Astrocyte (in vitro differentiated cells and primary cell): Measurements from ENCODE around the gene ATP6V1B1. TPM values are rescaled to one million over a fixed set of nuclear protein-coding genes. Genes with fewer than 3 reads are reported as not detected.

Experiments used
- DNase-seq: peaks from one replicate; pipeline ENCODE4 v3.0.0-alpha.2; 2010; ENCODE audit warnings: low read depth
- FAIRE-seq: peaks from 2 replicates; lab custom pipeline; 2011; peaks lifted over from hg19 to GRCh38; lab: Jason Lieb, UNC
- H2AFZ ChIP-seq: 2 replicates; pipeline ENCODE4 v1.6.0; 2012; ENCODE audit warnings: low read depth, low read length, inconsistent platforms
- H3K27ac ChIP-seq: 2 replicates; pipeline ENCODE4 v1.5.1; 2011; ENCODE audit warnings: low read depth, low read length, inconsistent platforms
- H3K27me3 ChIP-seq: 2 replicates; pipeline ENCODE4 v1.6.0; 2011; ENCODE audit warnings: low read length, inconsistent platforms; ENCODE audit not compliant: insufficient read depth
- H3K36me3 ChIP-seq: 2 replicates; pipeline ENCODE4 v1.5.1; 2011; ENCODE audit warnings: low read length, inconsistent platforms; ENCODE audit not compliant: insufficient read depth
- H3K4me1 ChIP-seq: 2 replicates; pipeline ENCODE4 v1.5.1; 2011; ENCODE audit warnings: low read length, inconsistent platforms; ENCODE audit not compliant: insufficient read depth
- H3K4me2 ChIP-seq: 2 replicates; pipeline ENCODE4 v1.6.0; 2012; ENCODE audit warnings: low read length, inconsistent platforms
- H3K4me3 ChIP-seq: 2 replicates; pipeline ENCODE4 v1.5.1; 2011; ENCODE audit warnings: low read depth, mild to moderate bottlenecking, low read length, inconsistent platforms; ENCODE audit not compliant: insufficient read depth
- H3K79me2 ChIP-seq: 2 replicates; pipeline ENCODE4 v1.6.0; 2012; ENCODE audit warnings: mild to moderate bottlenecking, low read length, inconsistent platforms; ENCODE audit not compliant: insufficient read depth
- H3K9ac ChIP-seq: 2 replicates; pipeline ENCODE4 v1.6.0; 2012; ENCODE audit warnings: mild to moderate bottlenecking, low read length, inconsistent platforms
- H3K9me3 ChIP-seq: 2 replicates; pipeline ENCODE4 v1.5.1; 2012; ENCODE audit warnings: low read depth, mild to moderate bottlenecking, low read length, inconsistent platforms; ENCODE audit not compliant: insufficient read depth
- H4K20me1 ChIP-seq: 2 replicates; pipeline ENCODE4 v1.6.0; 2012; ENCODE audit warnings: low read length, inconsistent platforms; ENCODE audit not compliant: insufficient read depth
- H3K27ac Mint-ChIP-seq: one replicate; pipeline ENCODE4 v1.8.0; 2021; ENCODE audit warnings: mild to moderate bottlenecking, mixed read lengths; ENCODE audit not compliant: unreplicated experiment
- H3K27me3 Mint-ChIP-seq: one replicate; pipeline ENCODE4 v1.8.0; 2021; ENCODE audit warnings: low read depth, mixed read lengths; ENCODE audit not compliant: unreplicated experiment
- H3K36me3 Mint-ChIP-seq: one replicate; pipeline ENCODE4 v1.8.0; 2021; ENCODE audit warnings: low read depth, mixed read lengths; ENCODE audit not compliant: unreplicated experiment
- H3K4me1 Mint-ChIP-seq: one replicate; pipeline ENCODE4 v1.8.0; 2021; ENCODE audit warnings: low read depth, mixed read lengths; ENCODE audit not compliant: unreplicated experiment
- H3K4me3 Mint-ChIP-seq: one replicate; pipeline ENCODE4 v1.8.0; 2021; ENCODE audit warnings: mild to moderate bottlenecking, moderate library complexity, mixed read lengths; ENCODE audit not compliant: unreplicated experiment
- H3K9me3 Mint-ChIP-seq: one replicate; pipeline ENCODE4 v1.8.0; 2021; ENCODE audit warnings: mild to moderate bottlenecking, mixed read lengths; ENCODE audit not compliant: unreplicated experiment
- EZH2 ChIP-seq: IDR thresholded peaks from 2 replicates; pipeline ENCODE4 v1.6.1; 2012; ENCODE audit warnings: mild to moderate bottlenecking, low read length, inconsistent platforms; ENCODE audit not compliant: insufficient read depth
- total RNA-seq: library from RNA; stranded (reverse); gene quantifications from 2 replicates; pipeline ENCODE4 v1.2.1, GENCODE V29; 2021
- TF ChIP-seq, protein P1 (sequence below): IDR thresholded peaks from 2 replicates; pipeline ENCODE4 v1.5.1; 2011; ENCODE audit warnings: low read depth, mild to moderate bottlenecking, inconsistent platforms, low read length, moderate library complexity; ENCODE audit not compliant: insufficient read depth

ATP6V1B1 gene
- total RNA-seq, 1 donor from 2014 or later = not detected

DNA sequence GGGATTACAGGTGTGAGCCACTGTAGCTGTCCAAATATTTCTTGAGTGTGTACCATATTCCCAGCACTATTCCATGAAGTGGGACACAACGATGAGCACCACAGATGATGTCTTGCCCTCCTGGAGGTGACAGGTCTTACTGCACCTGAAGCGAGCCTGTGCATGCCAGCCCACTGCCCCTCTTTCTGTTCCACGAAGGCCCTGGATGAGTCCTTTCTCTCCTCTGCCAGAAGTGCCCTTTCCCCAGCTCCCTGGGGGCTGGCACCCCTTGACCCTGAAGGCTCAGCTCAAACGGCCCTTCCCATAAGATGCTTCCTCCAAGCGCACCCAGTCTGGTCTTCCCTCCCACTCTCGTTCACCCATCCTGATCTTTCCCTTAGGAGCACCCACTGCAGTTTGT lies 5.5 kb downstream of the ATP6V1B1 start:
- H3K4me2 ChIP-seq = no peak overlapping the region
- no peaks in the 10 kb centered on the region for H4K20me1 ChIP-seq
- no peak overlapping the region for H3K4me3 ChIP-seq
- H3K27me3 ChIP-seq = peaks cover 9% of the 10 kb centered on the region
- no peak overlapping the region for H3K9ac ChIP-seq
- H3K79me2 ChIP-seq = no peaks in the 10 kb centered on the region
- Mint-ChIP-seq H3K27ac (no peak overlapping the region), H3K36me3 (peaks cover 3% of the 10 kb centered on the region), H3K9me3 (no peaks in the 10 kb centered on the region), H3K27me3 (peaks cover 69% of the 10 kb centered on the region), H3K4me1 (peaks cover 24% of the 10 kb centered on the region), H3K4me3 (no peak overlapping the region)
- TF ChIP-seq, protein P1, sequence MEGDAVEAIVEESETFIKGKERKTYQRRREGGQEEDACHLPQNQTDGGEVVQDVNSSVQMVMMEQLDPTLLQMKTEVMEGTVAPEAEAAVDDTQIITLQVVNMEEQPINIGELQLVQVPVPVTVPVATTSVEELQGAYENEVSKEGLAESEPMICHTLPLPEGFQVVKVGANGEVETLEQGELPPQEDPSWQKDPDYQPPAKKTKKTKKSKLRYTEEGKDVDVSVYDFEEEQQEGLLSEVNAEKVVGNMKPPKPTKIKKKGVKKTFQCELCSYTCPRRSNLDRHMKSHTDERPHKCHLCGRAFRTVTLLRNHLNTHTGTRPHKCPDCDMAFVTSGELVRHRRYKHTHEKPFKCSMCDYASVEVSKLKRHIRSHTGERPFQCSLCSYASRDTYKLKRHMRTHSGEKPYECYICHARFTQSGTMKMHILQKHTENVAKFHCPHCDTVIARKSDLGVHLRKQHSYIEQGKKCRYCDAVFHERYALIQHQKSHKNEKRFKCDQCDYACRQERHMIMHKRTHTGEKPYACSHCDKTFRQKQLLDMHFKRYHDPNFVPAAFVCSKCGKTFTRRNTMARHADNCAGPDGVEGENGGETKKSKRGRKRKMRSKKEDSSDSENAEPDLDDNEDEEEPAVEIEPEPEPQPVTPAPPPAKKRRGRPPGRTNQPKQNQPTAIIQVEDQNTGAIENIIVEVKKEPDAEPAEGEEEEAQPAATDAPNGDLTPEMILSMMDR = no peak
- no peak for TF ChIP-seq EZH2
- FAIRE-seq (no peak), DNase-seq (no peak)
- H3K4me1 ChIP-seq = peaks cover 4% of the 10 kb centered on the region
- H3K36me3 ChIP-seq = no peaks in the 10 kb centered on the region
- no peak overlapping the region for H3K27ac ChIP-seq
- no peak overlapping the region for H2AFZ ChIP-seq
- no peaks in the 10 kb centered on the region for H3K9me3 ChIP-seq

DNA sequence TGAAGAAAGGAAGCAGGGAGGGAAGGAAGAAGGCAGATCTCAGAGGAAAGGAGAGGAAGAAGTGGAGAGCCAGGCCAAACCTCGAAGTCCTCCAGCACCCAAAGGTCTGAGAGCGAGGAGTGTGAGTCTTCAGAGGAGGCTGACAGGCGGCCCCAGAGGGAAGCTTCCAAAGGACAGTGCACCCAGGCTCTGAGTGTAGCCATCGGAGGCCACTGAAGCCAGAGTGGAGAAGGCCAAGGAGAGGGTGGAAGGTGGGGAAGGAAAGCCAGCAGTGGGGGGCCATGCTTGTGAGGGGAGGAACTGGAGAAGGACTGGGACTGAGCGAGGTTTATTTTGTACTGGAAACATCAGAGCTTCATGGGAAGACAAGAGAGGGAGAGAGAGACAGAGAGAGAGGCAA lies 6.0 kb downstream of the ATP6V1B1 start:
- H3K36me3 Mint-ChIP-seq = peaks cover 3% of the 10 kb centered on the region
- H3K9me3 Mint-ChIP-seq = no peaks in the 10 kb centered on the region
- no peak for FAIRE-seq
- Histone ChIP-seq H3K79me2 (no peaks in the 10 kb centered on the region), H2AFZ (no peak overlapping the region), H3K9me3 (no peaks in the 10 kb centered on the region), H3K27me3 (peaks cover 9% of the 10 kb centered on the region), H3K4me1 (peaks cover 4% of the 10 kb centered on the region), H4K20me1 (no peaks in the 10 kb centered on the region), H3K9ac (no peak overlapping the region), H3K36me3 (no peaks in the 10 kb centered on the region), H3K4me2 (no peak overlapping the region), H3K27ac (no peak overlapping the region), H3K4me3 (no peak overlapping the region)
- no peak for DNase-seq
- TF ChIP-seq, protein P1 = no peak
- TF ChIP-seq EZH2 = no peak
- no peak overlapping the region for H3K4me3 Mint-ChIP-seq
- H3K27ac Mint-ChIP-seq = no peak overlapping the region
- peaks cover 64% of the 10 kb centered on the region for H3K27me3 Mint-ChIP-seq
- H3K4me1 Mint-ChIP-seq = peaks cover 22% of the 10 kb centered on the region

DNA sequence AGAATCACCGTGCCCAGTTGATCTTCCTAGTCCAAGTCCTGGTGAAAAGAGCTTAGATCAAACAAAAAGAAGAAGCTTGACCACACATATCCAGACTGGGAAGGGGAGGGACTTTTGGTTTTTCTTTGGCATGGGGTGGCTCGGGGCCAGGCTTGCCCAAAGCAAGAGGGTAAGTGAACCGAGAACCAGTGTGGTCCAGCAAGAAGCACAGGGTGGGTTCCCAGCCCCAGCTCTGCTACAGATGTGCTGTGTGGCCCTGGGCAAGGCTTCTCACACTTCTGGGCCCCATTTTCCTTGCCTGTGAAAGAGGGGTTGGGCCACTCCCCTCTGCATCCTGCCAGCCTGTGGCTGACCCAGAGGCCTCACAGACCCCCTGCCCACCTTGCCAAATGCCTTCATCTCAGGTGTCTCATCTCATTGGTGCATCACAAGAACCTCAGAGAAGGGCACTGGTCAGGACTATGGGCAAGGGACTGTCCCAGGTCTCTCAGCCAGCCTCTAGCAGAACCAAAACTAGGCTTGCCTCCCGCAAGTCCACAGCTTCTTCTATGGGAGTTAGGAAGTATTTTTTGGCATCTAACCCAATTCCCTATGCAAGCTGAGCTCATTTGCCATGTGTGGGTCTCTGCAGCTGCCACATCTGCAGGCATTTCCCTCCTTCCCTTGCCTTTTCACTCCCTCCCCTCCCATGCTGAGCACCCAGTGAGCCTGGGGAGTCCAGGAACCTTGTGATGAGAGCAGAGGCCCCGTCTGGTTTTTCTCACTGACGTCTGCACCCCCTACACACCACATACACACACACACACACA lies 6.9 kb downstream of the ATP6V1B1 start:
- H3K27ac ChIP-seq = no peak overlapping the region
- no peak for FAIRE-seq
- H3K9me3 ChIP-seq = no peaks in the 10 kb centered on the region
- Mint-ChIP-seq H3K4me3 (no peak overlapping the region), H3K4me1 (peaks cover 24% of the 10 kb centered on the region), H3K27ac (no peak overlapping the region), H3K9me3 (no peaks in the 10 kb centered on the region), H3K27me3 (peaks cover 60% of the 10 kb centered on the region), H3K36me3 (peaks cover 3% of the 10 kb centered on the region)
- H2AFZ ChIP-seq = no peak overlapping the region
- no peak overlapping the region for H3K9ac ChIP-seq
- no peaks in the 10 kb centered on the region for H4K20me1 ChIP-seq
- DNase-seq = no peak
- peaks cover 9% of the 10 kb centered on the region for H3K27me3 ChIP-seq
- peaks cover 8% of the 10 kb centered on the region for H3K4me1 ChIP-seq
- no peak overlapping the region for H3K4me2 ChIP-seq
- no peaks in the 10 kb centered on the region for H3K79me2 ChIP-seq
- no peaks in the 10 kb centered on the region for H3K36me3 ChIP-seq
- H3K4me3 ChIP-seq = no peak overlapping the region
- TF ChIP-seq EZH2 = no peak
- TF ChIP-seq, protein P1 = no peak
